GM12874 (cell line): ENCODE data around the gene CAMK1D.

Experiments
- CTCF ChIP-seq: IDR thresholded peaks from 2 replicates; pipeline ENCODE4 v1.5.1; 2011; ENCODE audit warnings: low read depth, mild to moderate bottlenecking, control low read depth, low read length, moderate library complexity; ENCODE audit not compliant: insufficient read depth

Gene CAMK1D

GRCh38 chr10:12862459-12862858 lies 513.1 kb downstream of the CAMK1D start:
- TF ChIP-seq CTCF = no peak

GRCh38 chr10:12868229-12868628 lies 518.9 kb downstream of the CAMK1D start:
- no peak for TF ChIP-seq CTCF

GRCh38 chr10:12869427-12869826 lies 520.1 kb downstream of the CAMK1D start:
- TF ChIP-seq CTCF = no peak

- TF ChIP-seq CTCF = no peak
Observed at GRCh38 chr10:12872577-12872976, 523.2 kb downstream of the CAMK1D start.

GRCh38 chr10:12873172-12873571 lies 523.8 kb downstream of the CAMK1D start:
- TF ChIP-seq CTCF = no peak

- no peak for TF ChIP-seq CTCF
Observed at GRCh38 chr10:12874501-12874900, 525.2 kb downstream of the CAMK1D start.

- TF ChIP-seq CTCF = no peak
Observed at GRCh38 chr10:12875100-12875499, 525.8 kb downstream of the CAMK1D start.

- no peak for TF ChIP-seq CTCF
Observed at GRCh38 chr10:12876266-12876665, 526.9 kb downstream of the CAMK1D start.
